AG09309 (cell line): ENCODE results near the gene CTNNA1.
"Not testable (repeated sequence)": the region's sequence is repeated elsewhere in the genome, so short reads cannot be mapped to it uniquely, and the experiment has no call there.

Experiments used
- DNase-seq: peaks from one replicate; pipeline ENCODE4 v3.0.0-alpha.2; 2010; ENCODE audit warnings: low read depth
- H3K4me3 ChIP-seq: 2 replicates; pipeline ENCODE4 v1.5.1; 2011; ENCODE audit warnings: mild to moderate bottlenecking, low read depth, low read length, moderate library complexity; ENCODE audit not compliant: control insufficient read depth
- CTCF ChIP-seq: IDR thresholded peaks from 2 replicates; pipeline ENCODE4 v1.5.1; 2011; ENCODE audit warnings: mild to moderate bottlenecking, low read depth, low read length, inconsistent platforms; ENCODE audit not compliant: insufficient read depth, control insufficient read depth; ENCODE audit errors: missing control alignments

CTNNA1 gene

DNA sequence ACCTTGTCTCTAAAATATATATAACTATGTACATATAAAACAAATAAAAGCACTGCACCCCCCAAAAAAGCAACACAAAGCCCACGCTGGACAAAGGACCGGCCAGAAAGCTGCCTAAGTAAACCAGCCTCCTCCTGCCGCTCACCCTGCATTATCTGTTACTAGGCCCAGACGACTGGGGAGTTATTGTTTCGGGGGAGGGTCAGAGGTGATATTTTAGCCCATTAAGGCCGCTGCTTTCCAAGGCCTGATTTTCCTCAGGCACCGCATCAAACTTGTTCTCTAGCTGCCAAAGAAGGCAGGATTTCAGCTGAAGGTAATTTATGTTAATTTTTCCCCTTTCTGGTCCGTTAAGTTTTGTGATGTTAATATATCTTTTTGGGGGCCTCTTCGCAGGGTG is 44.0 kb upstream of the CTNNA1 start:
- no peak overlapping the region for H3K4me3 ChIP-seq
- DNase-seq = no peak
- TF ChIP-seq CTCF = no peak

DNA sequence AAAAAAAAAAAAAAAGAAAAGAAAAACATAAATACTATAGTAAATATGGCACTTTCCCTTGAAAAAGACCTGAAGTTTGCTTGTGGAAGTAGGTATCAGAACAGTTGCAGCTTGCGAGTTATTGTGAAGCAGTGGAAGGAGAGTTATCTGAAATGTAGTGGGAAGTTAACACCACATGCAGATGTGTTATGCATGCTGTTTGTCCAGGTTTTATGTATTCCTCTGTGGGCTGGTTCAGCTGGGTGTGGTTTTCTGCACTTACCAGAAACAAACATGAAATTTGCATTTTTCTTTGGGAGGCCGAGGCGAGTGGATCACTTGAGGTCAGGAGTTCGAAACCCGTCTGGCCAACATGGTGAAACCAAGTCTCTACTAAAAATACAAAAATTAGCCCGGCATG is 42.1 kb upstream of the CTNNA1 start:
- TF ChIP-seq CTCF = no peak
- DNase-seq = no peak
- no peak overlapping the region for H3K4me3 ChIP-seq

DNA sequence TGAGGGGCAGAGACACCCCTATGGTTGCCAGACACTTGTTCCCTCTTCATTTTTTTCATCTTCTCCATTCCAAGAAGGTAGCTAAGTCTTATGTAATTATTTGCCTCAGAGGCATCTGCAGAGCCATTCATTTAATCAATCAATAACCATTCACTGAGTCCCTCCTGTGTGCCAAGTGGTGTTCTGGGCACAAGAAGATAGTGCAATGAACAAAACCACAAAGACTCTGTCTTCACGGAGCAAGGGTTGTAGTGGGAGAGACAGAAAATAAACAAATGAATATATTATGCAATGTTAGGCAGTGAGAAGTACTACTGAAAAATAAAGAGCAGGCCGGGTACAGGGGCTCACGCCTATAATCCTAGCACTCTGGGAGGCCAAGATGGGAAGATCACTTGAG is 41.4 kb upstream of the CTNNA1 start:
- DNase-seq = no peak

GRCh38 chr5:138712324-138712723 is 40.9 kb upstream of the CTNNA1 start:
- H3K4me3 ChIP-seq = no peak overlapping the region
- TF ChIP-seq CTCF = no peak
- DNase-seq = no peak

More for the DNA sequence above, 41.4 kb upstream of the CTNNA1 start:
- H3K4me3 ChIP-seq = no peak overlapping the region
- TF ChIP-seq CTCF = no peak

DNA sequence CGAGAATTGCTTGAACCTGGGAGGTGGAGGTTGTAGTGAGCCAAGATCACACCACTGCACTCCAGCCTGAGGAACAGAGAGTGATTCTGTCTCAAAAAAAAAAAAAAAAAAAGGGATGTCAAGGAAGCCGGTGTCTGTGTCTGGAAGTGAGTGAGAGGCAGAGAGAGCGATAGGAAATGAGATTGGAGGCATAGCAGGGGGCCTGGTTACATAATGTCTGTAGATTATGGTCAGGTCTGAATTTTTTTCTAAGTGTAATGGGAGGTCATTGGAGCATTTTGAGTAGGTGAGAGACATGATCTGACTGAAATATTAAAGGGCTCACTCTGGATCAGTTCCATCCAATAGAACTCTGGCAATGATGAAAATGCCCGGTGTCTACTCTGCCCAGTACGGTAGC is 40.4 kb upstream of the CTNNA1 start:
- TF ChIP-seq CTCF = no peak
- no peak overlapping the region for H3K4me3 ChIP-seq
- no peak for DNase-seq

GRCh38 chr5:138713247-138713646 is 40.0 kb upstream of the CTNNA1 start:
- DNase-seq = no peak
- no peak for TF ChIP-seq CTCF
- H3K4me3 ChIP-seq = no peak overlapping the region

DNA sequence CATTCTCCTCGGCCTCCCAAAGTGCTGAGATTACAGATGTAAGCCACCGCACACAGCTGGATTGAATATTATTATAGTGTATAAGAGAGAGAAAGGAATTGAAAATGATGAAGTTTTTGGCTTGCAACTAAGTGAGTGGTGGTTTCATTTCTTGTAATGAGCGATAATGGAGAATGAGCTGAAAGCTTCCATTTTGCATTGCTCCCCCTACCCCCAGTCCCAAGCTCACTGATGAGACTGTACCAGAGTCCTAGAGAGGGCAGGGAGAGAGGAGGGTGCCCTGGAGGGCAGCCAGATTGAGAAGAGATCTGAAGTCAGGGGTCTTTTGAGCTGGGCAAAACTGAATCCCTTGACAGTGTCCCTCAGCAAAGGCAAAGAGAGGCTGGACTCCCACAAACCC is 38.5 kb upstream of the CTNNA1 start:
- no peak for DNase-seq
- TF ChIP-seq CTCF = no peak

DNA sequence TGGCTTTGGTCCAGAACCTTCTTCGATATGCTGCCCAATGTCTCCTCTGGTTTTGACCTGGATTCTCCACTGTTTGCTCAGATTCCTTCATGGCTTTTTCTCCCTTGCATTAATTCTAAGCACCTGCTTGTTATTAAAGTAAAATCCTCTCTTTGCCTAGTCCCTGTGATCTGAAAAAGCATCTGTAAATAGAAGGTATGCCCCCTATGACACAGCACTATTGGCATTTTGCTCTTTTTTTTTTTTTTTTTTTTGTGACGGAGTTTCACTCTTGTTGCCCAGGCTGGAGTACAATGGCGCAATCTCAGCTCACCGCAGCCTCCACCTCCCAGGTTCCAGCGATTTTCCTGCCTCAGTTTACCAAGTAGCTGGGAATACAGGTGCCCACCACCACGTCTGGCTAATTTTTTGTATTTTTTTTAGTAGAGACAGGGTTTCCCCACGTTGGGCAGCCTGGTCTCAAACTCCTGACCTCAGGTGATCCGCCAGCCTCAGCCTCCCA is 37.2 kb upstream of the CTNNA1 start:
- not testable (repeated sequence) for DNase-seq, H3K4me3 ChIP-seq

More for the DNA sequence above, 38.5 kb upstream of the CTNNA1 start:
- no peak overlapping the region for H3K4me3 ChIP-seq
